ENCODE data around the gene CCDC174.

CCDC174 gene

GRCh38 chr3:14672588-14672987 lies 21.0 kb downstream of the CCDC174 start:
- no peak overlapping the region for H3K4me3 ChIP-seq
- TF ChIP-seq CTCF (IDR thresholded peaks at IDR 0.05): no peak
- no peaks in the 10 kb centered on the region for H3K27me3 ChIP-seq
- H3K27ac ChIP-seq: no peak overlapping the region
- peaks cover 42 to 58% (median 47%) of the 10 kb centered on the region in 3 donors for H3K36me3 ChIP-seq
- H3K9me3 ChIP-seq: no peaks in the 10 kb centered on the region
- no peak for DNase-seq
- no peaks in the 10 kb centered on the region for H3K4me1 ChIP-seq
- intact Hi-C loops (cut with DNase I; ENCODE audit: low total_unique reads): loop anchor here (5.0 kb wide), 1 partner anchor 250 kb away; no protein-coding TSS in a partner anchor

GRCh38 chr3:14674841-14675240 lies 23.3 kb downstream of the CCDC174 start, which contains the start of gene C3orf20:
C3orf20 (plus strand) TSS chr3:14675141; CDS start chr3:14682714, 7,573 bp downstream.
- no peak within 1 kb of the TSS for H3K27ac ChIP-seq
- H3K4me1 ChIP-seq: no peaks in the 10 kb centered on the region
- DNase-seq: no peak
- intact Hi-C loops (cut with DNase I; ENCODE audit: low total_unique reads): loop anchor here (5.0 kb wide), 1 partner anchor 247 kb away; no protein-coding TSS in a partner anchor
- TF ChIP-seq CTCF (IDR thresholded peaks at IDR 0.05): no peak
- H3K27me3 ChIP-seq: no peaks in the 10 kb centered on the region
- no peaks in the 10 kb centered on the region for H3K9me3 ChIP-seq
- no peak within 1 kb of the TSS for H3K4me3 ChIP-seq
- H3K36me3 ChIP-seq: peaks cover 23 to 35% (median 26%) of the 10 kb centered on the region in 3 donors

- Histone ChIP-seq H3K9me3 (no peaks in the 10 kb centered on the region), H3K27ac (no peak overlapping the region), H3K4me3 (no peak overlapping the region), H3K36me3 (peaks cover 2 to 15% (median 6%) of the 10 kb centered on the region in 3 donors), H3K27me3 (no peaks in the 10 kb centered on the region), H3K4me1 (no peaks in the 10 kb centered on the region)
- TF ChIP-seq CTCF (IDR thresholded peaks at IDR 0.05): no peak
- intact Hi-C loops (cut with DNase I; ENCODE audit: low total_unique reads): no loop called here
- no peak for DNase-seq
Observed at GRCh38 chr3:14676881-14677280, 25.3 kb downstream of the CCDC174 start.

GRCh38 chr3:14678015-14678503 lies 26.5 kb downstream of the CCDC174 start:
- H3K4me1 ChIP-seq: no peaks in the 10 kb centered on the region
- H3K27me3 ChIP-seq: no peaks in the 10 kb centered on the region
- H3K9me3 ChIP-seq: no peaks in the 10 kb centered on the region
- H3K27ac ChIP-seq: no peak overlapping the region
- DNase-seq: no peak
- TF ChIP-seq CTCF (IDR thresholded peaks at IDR 0.05): no peak
- peaks cover 0 to 5% (median 0%) of the 10 kb centered on the region in 3 donors for H3K36me3 ChIP-seq
- intact Hi-C loops (cut with DNase I; ENCODE audit: low total_unique reads): no loop called here
- H3K4me3 ChIP-seq: no peak overlapping the region

GRCh38 chr3:14680115-14680514 lies 28.6 kb downstream of the CCDC174 start:
- peaks cover 0 to 2% (median 0%) of the 10 kb centered on the region in 3 donors for H3K36me3 ChIP-seq
- no peak for TF ChIP-seq CTCF (IDR thresholded peaks at IDR 0.05)
- no peak for DNase-seq
- H3K27me3 ChIP-seq: no peaks in the 10 kb centered on the region
- H3K27ac ChIP-seq: no peak overlapping the region
- no peak overlapping the region for H3K4me3 ChIP-seq
- intact Hi-C loops (cut with DNase I; ENCODE audit: low total_unique reads): no loop called here
- no peaks in the 10 kb centered on the region for H3K4me1 ChIP-seq
- H3K9me3 ChIP-seq: no peaks in the 10 kb centered on the region

GRCh38 chr3:14680716-14681115 lies 29.2 kb downstream of the CCDC174 start:
- no peak overlapping the region for H3K27ac ChIP-seq
- no peaks in the 10 kb centered on the region for H3K36me3 ChIP-seq
- H3K9me3 ChIP-seq: no peaks in the 10 kb centered on the region
- no peaks in the 10 kb centered on the region for H3K27me3 ChIP-seq
- DNase-seq: no peak
- H3K4me3 ChIP-seq: no peak overlapping the region
- intact Hi-C loops (cut with DNase I; ENCODE audit: low total_unique reads): no loop called here
- H3K4me1 ChIP-seq: no peaks in the 10 kb centered on the region
- TF ChIP-seq CTCF (IDR thresholded peaks at IDR 0.05): no peak

Measured in tibial artery (tissue), 4 donors.